ENCODE data around the gene NEURL1B.
"Not testable (repeated sequence)": the region's sequence is repeated elsewhere in the genome, so short reads cannot be mapped to it uniquely, and the experiment has no call there.

Gene NEURL1B

GRCh38 chr5:172640822-172641358 is at the start of gene NEURL1B:
TSS of gene NEURL1B (plus strand) at chr5:172641263. CDS start at chr5:172641407, 144 bp downstream.
- peak; percentile 92 for DNase-seq

- DNase-seq, result no peak
Observed at GRCh38 chr5:172591636-172592035, 49.4 kb upstream of the NEURL1B start.

- no peak for DNase-seq
Observed at GRCh38 chr5:172592881-172593280, 48.2 kb upstream of the NEURL1B start.

- DNase-seq, result no peak
Observed at GRCh38 chr5:172593306-172593705, 47.8 kb upstream of the NEURL1B start.

GRCh38 chr5:172593721-172594235 is 47.3 kb upstream of the NEURL1B start:
- DNase-seq, result no peak

GRCh38 chr5:172594431-172594830 is 46.6 kb upstream of the NEURL1B start:
- no peak for DNase-seq

- no peak for DNase-seq
Observed at GRCh38 chr5:172594867-172595466, 46.1 kb upstream of the NEURL1B start.

GRCh38 chr5:172595596-172596455 is 45.2 kb upstream of the NEURL1B start:
- no peak for DNase-seq

GRCh38 chr5:172596638-172597231 is 44.3 kb upstream of the NEURL1B start:
- no peak for DNase-seq

- DNase-seq, result no peak
Observed at GRCh38 chr5:172597755-172598155, 43.3 kb upstream of the NEURL1B start.

GRCh38 chr5:172598251-172599203 is 42.5 kb upstream of the NEURL1B start:
- no peak for DNase-seq

GRCh38 chr5:172599204-172599567 is 41.9 kb upstream of the NEURL1B start:
- DNase-seq, result no peak

- DNase-seq, result no peak
Observed at GRCh38 chr5:172600571-172600970, 40.5 kb upstream of the NEURL1B start.

- not testable (repeated sequence) for DNase-seq
Observed at GRCh38 chr5:172601576-172601975, 39.5 kb upstream of the NEURL1B start.

- peak; percentile 63 for DNase-seq
Observed at GRCh38 chr5:172602783-172603231, 38.3 kb upstream of the NEURL1B start.

GRCh38 chr5:172603251-172603806 is 37.7 kb upstream of the NEURL1B start:
- DNase-seq, result peak; percentile 72

- DNase-seq, result no peak
Observed at GRCh38 chr5:172605466-172605865, 35.6 kb upstream of the NEURL1B start.

- DNase-seq, result no peak
Observed at GRCh38 chr5:172606156-172606785, 34.8 kb upstream of the NEURL1B start.

GRCh38 chr5:172607213-172607793 is 33.8 kb upstream of the NEURL1B start:
- no peak for DNase-seq

- DNase-seq, result no peak
Observed at GRCh38 chr5:172608773-172609172, 32.3 kb upstream of the NEURL1B start.

- no peak for DNase-seq
Observed at GRCh38 chr5:172610643-172611042, 30.4 kb upstream of the NEURL1B start.
